Fibroblast of pulmonary artery (primary cell): ENCODE results near the gene ZNF766.
"Not testable (repeated sequence)": the region's sequence is repeated elsewhere in the genome, so short reads cannot be mapped to it uniquely, and the experiment has no call there.

Experiments
- DNase-seq: peaks from one replicate; pipeline ENCODE4 v3.0.0-alpha.2; 2010; ENCODE audit warnings: low read depth
- H3K4me3 ChIP-seq: replicated peaks from 2 replicates; pipeline ENCODE4 v1.5.1; 2011; ENCODE audit warnings: low read depth, mild to moderate bottlenecking, control low read depth, low read length, moderate library complexity
- TF ChIP-seq, protein P1 (sequence below): IDR thresholded peaks from 2 replicates; pipeline ENCODE4 v1.5.1; 2011; ENCODE audit warnings: mild to moderate bottlenecking, control low read depth, low read length, inconsistent platforms; ENCODE audit errors: missing control alignments

The ZNF766 gene

DNA sequence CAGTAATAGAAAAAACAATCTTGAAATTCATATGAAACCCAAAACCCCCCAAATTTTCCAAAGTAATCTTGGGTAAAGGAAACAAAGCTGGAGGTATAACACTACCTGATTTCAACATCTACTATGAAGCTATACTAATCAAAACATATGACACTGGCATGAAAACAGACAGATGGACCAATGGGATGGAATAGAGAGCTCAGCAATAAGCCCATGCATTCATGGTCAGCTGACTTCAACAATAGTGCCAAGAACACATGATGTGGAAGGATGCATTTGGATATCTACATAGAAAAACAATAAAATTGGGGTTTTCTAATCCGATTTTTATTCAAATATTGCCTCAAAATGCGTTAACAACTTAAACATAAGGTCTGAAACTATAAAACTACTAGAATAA lies 32.2 kb upstream of the ZNF766 start:
- TF ChIP-seq, protein P1, sequence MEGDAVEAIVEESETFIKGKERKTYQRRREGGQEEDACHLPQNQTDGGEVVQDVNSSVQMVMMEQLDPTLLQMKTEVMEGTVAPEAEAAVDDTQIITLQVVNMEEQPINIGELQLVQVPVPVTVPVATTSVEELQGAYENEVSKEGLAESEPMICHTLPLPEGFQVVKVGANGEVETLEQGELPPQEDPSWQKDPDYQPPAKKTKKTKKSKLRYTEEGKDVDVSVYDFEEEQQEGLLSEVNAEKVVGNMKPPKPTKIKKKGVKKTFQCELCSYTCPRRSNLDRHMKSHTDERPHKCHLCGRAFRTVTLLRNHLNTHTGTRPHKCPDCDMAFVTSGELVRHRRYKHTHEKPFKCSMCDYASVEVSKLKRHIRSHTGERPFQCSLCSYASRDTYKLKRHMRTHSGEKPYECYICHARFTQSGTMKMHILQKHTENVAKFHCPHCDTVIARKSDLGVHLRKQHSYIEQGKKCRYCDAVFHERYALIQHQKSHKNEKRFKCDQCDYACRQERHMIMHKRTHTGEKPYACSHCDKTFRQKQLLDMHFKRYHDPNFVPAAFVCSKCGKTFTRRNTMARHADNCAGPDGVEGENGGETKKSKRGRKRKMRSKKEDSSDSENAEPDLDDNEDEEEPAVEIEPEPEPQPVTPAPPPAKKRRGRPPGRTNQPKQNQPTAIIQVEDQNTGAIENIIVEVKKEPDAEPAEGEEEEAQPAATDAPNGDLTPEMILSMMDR, result no peak
- no peak overlapping the region for H3K4me3 ChIP-seq
- DNase-seq, result no peak

DNA sequence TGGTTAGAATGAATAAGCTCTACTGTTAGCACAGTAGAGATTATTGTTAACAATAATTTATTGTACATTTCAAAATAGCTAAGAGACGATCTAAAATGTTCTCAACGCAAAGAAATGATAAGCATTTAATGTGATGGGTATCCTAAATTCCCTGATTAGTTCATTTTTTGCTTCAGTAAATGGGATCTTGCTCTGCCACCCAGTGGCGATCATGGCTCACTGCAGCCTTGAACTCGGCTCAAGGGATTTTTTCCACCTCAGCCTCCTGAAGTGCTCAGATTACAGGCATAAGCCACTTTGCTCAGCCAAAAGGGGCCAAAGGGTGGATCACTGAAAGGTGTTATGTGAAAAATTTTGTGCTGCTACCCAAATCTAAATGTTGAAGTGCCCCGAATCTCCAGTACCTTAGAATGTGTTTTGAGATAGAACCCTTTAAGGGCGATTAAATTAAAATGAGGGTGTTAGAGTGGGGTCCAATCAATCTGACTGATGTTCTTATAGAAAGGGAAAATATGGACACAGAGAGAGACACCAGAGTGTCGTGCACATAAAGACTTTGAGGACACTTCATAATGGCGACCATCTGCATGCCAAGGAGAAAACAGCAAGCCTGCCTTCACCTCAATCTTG lies 31.5 kb upstream of the ZNF766 start:
- DNase-seq, result peak; percentile 76
- TF ChIP-seq, protein P1, result peak; percentile 91
- no peak overlapping the region for H3K4me3 ChIP-seq

DNA sequence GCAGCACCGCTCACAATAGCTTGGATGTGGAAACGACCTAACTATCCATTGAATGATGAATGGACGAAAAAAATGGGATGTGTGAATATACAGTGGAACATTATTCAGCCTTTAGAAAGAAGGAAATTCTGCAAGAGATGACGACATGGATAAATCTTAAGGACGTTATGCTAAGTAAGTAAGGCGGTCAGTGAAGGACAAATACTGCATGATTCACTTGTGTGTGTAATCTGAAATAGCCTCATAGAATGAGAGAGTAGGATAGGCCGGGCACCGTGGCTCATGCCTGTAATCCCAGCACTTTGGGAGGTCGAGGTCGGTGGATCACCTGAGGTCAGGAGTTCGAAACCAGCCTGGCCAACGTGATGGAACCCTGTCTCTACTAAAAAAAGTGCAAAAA lies 25.4 kb upstream of the ZNF766 start:
- TF ChIP-seq, protein P1, result no peak
- no peak overlapping the region for H3K4me3 ChIP-seq
- no peak for DNase-seq

DNA sequence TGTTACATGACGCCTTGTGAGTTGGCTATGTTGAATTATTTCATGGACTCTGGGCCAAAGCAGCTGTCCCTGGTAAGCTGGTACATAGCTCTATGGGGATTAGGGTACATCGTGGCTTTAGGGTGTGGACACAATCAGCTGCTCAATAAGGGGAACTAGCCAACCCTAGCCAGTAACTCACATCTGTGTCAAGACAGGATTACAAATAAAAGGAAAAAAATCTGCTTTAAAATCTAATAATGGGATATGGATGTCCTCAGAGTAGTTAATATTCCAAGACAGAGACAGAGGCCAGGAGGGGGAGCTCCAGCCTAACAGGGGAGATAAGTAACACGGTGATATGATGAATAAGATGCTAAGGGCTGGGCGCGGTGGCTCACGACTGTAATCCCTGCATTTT lies 21.1 kb upstream of the ZNF766 start:
- DNase-seq, result peak; percentile 51
- TF ChIP-seq, protein P1, result peak; percentile 37
- no peak overlapping the region for H3K4me3 ChIP-seq

DNA sequence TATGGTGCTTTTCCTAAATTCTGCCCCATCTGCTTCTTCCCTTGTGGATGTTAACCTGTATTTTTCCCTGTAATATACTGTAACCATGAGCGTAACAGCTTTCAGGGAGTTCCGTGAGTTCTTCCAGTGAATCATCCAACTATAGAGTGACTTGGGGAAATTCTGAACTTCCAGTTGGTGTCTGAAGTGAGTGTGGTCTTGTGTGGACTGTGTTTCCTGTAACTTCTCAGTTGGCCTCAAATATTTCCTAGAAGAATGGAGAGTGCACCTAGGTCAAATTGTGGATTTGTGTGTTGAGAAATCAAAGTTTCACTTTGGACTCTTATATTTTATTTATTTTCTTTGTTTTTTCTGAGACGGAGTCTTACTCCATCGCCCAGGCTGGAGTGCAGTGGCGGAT lies 11.0 kb upstream of the ZNF766 start:
- no peak overlapping the region for H3K4me3 ChIP-seq
- TF ChIP-seq, protein P1, result no peak
- peak; percentile 43 for DNase-seq

DNA sequence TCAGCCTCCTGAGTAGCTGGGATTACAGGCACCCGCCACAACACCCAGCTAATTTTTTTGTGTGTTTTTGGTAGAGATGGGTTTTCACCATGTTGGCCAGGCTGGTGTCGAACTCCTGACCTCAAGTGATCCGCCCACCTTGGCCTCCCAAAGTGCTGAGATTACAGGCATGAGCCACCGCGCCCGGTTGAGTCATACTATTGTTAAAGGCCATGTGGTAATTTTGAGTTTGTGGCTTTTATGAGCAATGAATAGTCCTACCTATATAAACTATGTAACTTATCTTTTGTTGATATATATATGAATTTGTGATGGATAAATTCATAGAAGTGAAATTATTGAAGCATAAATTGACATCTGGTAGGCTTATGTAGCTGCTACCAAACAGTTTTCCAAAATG lies 3.8 kb upstream of the ZNF766 start:
- peak; percentile 3 for DNase-seq
- not testable (repeated sequence) for H3K4me3 ChIP-seq

DNA sequence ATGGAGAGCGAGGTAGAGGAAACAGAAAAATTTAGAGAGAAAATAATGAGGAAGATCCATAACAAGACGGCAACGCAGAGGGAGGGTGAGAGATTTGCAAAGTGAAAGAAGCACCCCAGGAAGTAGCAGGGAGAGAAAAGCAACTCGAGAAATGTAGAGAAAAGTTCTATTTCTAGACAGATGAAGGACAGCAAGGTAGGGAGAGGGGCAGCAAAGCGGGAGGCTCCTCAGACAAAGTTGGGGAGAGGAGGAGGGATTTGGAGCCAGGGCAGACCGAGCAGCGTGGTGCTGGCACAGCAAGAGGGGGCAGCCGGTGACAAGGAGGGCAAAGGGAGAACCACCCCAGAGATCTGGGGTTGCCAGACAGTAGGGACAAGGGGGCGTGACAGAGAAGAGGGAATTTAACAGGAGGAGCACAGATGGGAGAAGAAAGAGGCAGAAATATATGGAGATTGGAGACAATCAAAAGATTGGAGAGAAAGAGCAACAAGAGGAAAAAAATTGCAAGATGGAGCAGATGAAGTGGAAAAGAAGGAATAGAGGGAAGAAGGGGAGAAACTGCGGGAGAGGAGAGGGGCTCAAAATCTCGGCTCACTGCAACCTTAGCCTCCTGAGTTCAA lies 989 bp downstream of the ZNF766 start:
- H3K4me3 ChIP-seq, result peak overlapping the region; percentile 94
- no peak for DNase-seq
- TF ChIP-seq, protein P1, result no peak
